Peyer's patch (tissue), 4 donors: Measurements from ENCODE around the gene SLC20A1.

Experiments used
- CTCF ChIP-seq, 6 experiments: fragments of 450-650 bp in 4 of 6; fragments of 200-600 bp in 2 of 6; sonication (generic) in 1 of 6; IDR thresholded peaks; one replicate each; pipeline ENCODE4 v1.5.1; 2017 to 2019; ENCODE audit warnings: antibody characterized with exemption in 6 of 6, mild to moderate bottlenecking in 3 of 6, moderate library complexity in 1 of 6
- POLR2A ChIP-seq, 2 donors: fragments of 450-650 bp; IDR thresholded peaks; one replicate each; pipeline ENCODE4 v1.5.1; 2017; ENCODE audit warnings: antibody characterized with exemption in 2 of 2, mild to moderate bottlenecking in 2 of 2, moderate library complexity in 2 of 2

- TF ChIP-seq CTCF (IDR thresholded peaks at IDR 0.05) (no peak), POLR2A (IDR thresholded peaks at IDR 0.05) (no peak)
These were observed 27.4 kb upstream of the SLC20A1 start for GRCh38 chr2:112618383-112618782.
